OCI-LY3 (cell line): ENCODE measurements around the gene MTMR1.

ENCODE experiments used
- EZH2phosphoT487 ChIP-seq: fragments of 200-600 bp; shearing (Covaris generic); IDR thresholded peaks from 2 replicates; pipeline ENCODE4 v1.6.1; 2018; ENCODE audit warnings: antibody characterized with exemption, mixed run types, low read depth
- TF ChIP-seq, protein P1 (sequence below): fragments of 200-600, 300-600 bp; sonication (generic); IDR thresholded peaks from 2 replicates; pipeline ENCODE4 v1.5.1; 2014; ENCODE audit warnings: antibody characterized with exemption, low read length, low read depth

DNA sequence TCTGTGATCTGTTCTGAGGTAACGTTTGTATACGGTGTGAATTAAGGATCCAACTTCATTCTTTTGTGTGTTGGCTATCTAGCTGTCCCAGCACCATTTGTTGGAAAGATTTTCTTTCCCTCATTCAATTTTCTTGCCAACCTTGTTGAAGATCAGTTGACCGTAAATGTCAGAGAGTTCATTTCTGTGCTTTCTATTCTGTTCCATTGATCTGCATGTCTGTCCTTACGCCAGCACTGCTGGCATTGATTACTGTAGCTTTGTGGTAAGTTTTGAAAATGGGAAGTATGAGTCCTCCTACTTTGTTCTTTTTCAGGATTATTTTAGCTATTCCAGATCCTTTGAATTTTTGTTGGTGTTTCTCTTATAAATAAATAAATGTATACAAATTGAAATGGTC lies 60.8 kb downstream of the MTMR1 start:
- TF ChIP-seq, protein P1, sequence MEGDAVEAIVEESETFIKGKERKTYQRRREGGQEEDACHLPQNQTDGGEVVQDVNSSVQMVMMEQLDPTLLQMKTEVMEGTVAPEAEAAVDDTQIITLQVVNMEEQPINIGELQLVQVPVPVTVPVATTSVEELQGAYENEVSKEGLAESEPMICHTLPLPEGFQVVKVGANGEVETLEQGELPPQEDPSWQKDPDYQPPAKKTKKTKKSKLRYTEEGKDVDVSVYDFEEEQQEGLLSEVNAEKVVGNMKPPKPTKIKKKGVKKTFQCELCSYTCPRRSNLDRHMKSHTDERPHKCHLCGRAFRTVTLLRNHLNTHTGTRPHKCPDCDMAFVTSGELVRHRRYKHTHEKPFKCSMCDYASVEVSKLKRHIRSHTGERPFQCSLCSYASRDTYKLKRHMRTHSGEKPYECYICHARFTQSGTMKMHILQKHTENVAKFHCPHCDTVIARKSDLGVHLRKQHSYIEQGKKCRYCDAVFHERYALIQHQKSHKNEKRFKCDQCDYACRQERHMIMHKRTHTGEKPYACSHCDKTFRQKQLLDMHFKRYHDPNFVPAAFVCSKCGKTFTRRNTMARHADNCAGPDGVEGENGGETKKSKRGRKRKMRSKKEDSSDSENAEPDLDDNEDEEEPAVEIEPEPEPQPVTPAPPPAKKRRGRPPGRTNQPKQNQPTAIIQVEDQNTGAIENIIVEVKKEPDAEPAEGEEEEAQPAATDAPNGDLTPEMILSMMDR: no peak
- TF ChIP-seq EZH2phosphoT487: no peak
